GM04504 (cell line): ENCODE results near the gene HECTD1.
"Not testable (repeated sequence)": the region's sequence is repeated elsewhere in the genome, so short reads cannot be mapped to it uniquely, and the experiment has no call there.

Experiments
- DNase-seq: peaks from one replicate; pipeline ENCODE4 v3.0.0-alpha.2; 2012; ENCODE audit warnings: low read depth

HECTD1 gene

GRCh38 chr14:31194661-31195060, 12.9 kb downstream of the HECTD1 start:
- DNase-seq = no peak

GRCh38 chr14:31194095-31194494, 13.5 kb downstream of the HECTD1 start:
- no peak for DNase-seq

- DNase-seq = not testable (repeated sequence)
Measured at GRCh38 chr14:31192544-31192943, 15.0 kb downstream of the HECTD1 start.

- no peak for DNase-seq
Measured at GRCh38 chr14:31190717-31191263, 16.8 kb downstream of the HECTD1 start.

GRCh38 chr14:31190219-31190603, 17.4 kb downstream of the HECTD1 start:
- DNase-seq = no peak

GRCh38 chr14:31189346-31190218, 18.0 kb downstream of the HECTD1 start:
- DNase-seq = no peak

GRCh38 chr14:31188744-31189143, 18.8 kb downstream of the HECTD1 start:
- no peak for DNase-seq

- not testable (repeated sequence) for DNase-seq
Measured at GRCh38 chr14:31182016-31182415, 25.6 kb downstream of the HECTD1 start.

- no peak for DNase-seq
Measured at GRCh38 chr14:31181271-31181670, 26.3 kb downstream of the HECTD1 start.

GRCh38 chr14:31180299-31181051, 27.1 kb downstream of the HECTD1 start:
- DNase-seq = no peak

GRCh38 chr14:31174433-31174832, 33.2 kb downstream of the HECTD1 start:
- DNase-seq = no peak

GRCh38 chr14:31173120-31173837, 34.3 kb downstream of the HECTD1 start:
- no peak for DNase-seq

GRCh38 chr14:31172084-31172483, 35.5 kb downstream of the HECTD1 start:
- DNase-seq = no peak

GRCh38 chr14:31170411-31170810, 37.2 kb downstream of the HECTD1 start:
- DNase-seq = no peak

- DNase-seq = no peak
Measured at GRCh38 chr14:31169877-31170276, 37.7 kb downstream of the HECTD1 start.

- DNase-seq = no peak
Measured at GRCh38 chr14:31167032-31167431, 40.6 kb downstream of the HECTD1 start.

GRCh38 chr14:31166271-31166561, 41.4 kb downstream of the HECTD1 start:
- no peak for DNase-seq

GRCh38 chr14:31164115-31164514, 43.5 kb downstream of the HECTD1 start:
- DNase-seq = no peak

GRCh38 chr14:31162910-31163649, 44.5 kb downstream of the HECTD1 start:
- DNase-seq = no peak

GRCh38 chr14:31161274-31161673, 46.3 kb downstream of the HECTD1 start:
- DNase-seq = no peak

GRCh38 chr14:31159682-31160296, 47.8 kb downstream of the HECTD1 start:
- no peak for DNase-seq
